Activated CD4-positive, CD25-positive, alpha-beta regulatory T cell treated with anti-CD3 and anti-CD28 coated beads, Interleukin-2, amount 50 U/mL, for 24 hours (primary cell): Measurements from ENCODE around the gene GRID2.
"Not testable (repeated sequence)": the region's sequence is repeated elsewhere in the genome, so short reads cannot be mapped to it uniquely, and the experiment has no call there.

Experiments
- ATAC-seq, 2 donors: fragments of 150-1000 bp; cut with Tn5 transposase; one replicate each; pipeline ENCODE4 v1.10.0; 2021; ENCODE audit warnings: mild to moderate bottlenecking in 1 of 2, moderate library complexity in 1 of 2

Gene GRID2

GRCh38 chr4:92444143-92444843 is 140.5 kb downstream of the GRID2 start:
- not testable (repeated sequence) for ATAC-seq

GRCh38 chr4:92445127-92445526 is 141.4 kb downstream of the GRID2 start:
- no peak for ATAC-seq

- ATAC-seq: no peak
Observed at GRCh38 chr4:92447255-92447905, 143.6 kb downstream of the GRID2 start.

GRCh38 chr4:92448176-92448575 is 144.4 kb downstream of the GRID2 start:
- not testable (repeated sequence) for ATAC-seq

GRCh38 chr4:92450694-92451093 is 146.9 kb downstream of the GRID2 start:
- ATAC-seq: no peak

- no peak for ATAC-seq
Observed at GRCh38 chr4:92451782-92452181, 148.0 kb downstream of the GRID2 start.

GRCh38 chr4:92452383-92452782 is 148.6 kb downstream of the GRID2 start:
- ATAC-seq: not testable (repeated sequence)

- ATAC-seq: no peak
Observed at GRCh38 chr4:92455329-92455839, 151.6 kb downstream of the GRID2 start.

- no peak for ATAC-seq
Observed at GRCh38 chr4:92455951-92456350, 152.2 kb downstream of the GRID2 start.

- no peak for ATAC-seq
Observed at GRCh38 chr4:92461732-92462131, 158.0 kb downstream of the GRID2 start.

GRCh38 chr4:92477298-92477697 is 173.5 kb downstream of the GRID2 start:
- ATAC-seq: no peak

- no peak for ATAC-seq
Observed at GRCh38 chr4:92483341-92483740, 179.6 kb downstream of the GRID2 start.

GRCh38 chr4:92488496-92488895 is 184.7 kb downstream of the GRID2 start:
- ATAC-seq: no peak

- ATAC-seq: no peak
Observed at GRCh38 chr4:92497141-92497540, 193.4 kb downstream of the GRID2 start.

- ATAC-seq: no peak
Observed at GRCh38 chr4:92501456-92501855, 197.7 kb downstream of the GRID2 start.

GRCh38 chr4:92506933-92507332 is 203.2 kb downstream of the GRID2 start:
- no peak for ATAC-seq

GRCh38 chr4:92514627-92515026 is 210.9 kb downstream of the GRID2 start:
- ATAC-seq: no peak

- no peak for ATAC-seq
Observed at GRCh38 chr4:92516450-92516849, 212.7 kb downstream of the GRID2 start.

GRCh38 chr4:92519727-92520126 is 216.0 kb downstream of the GRID2 start:
- ATAC-seq: no peak

- no peak for ATAC-seq
Observed at GRCh38 chr4:92520563-92520962, 216.8 kb downstream of the GRID2 start.

- ATAC-seq: no peak
Observed at GRCh38 chr4:92521941-92522340, 218.2 kb downstream of the GRID2 start.

GRCh38 chr4:92522356-92522755 is 218.6 kb downstream of the GRID2 start:
- no peak for ATAC-seq

GRCh38 chr4:92524131-92524530 is 220.4 kb downstream of the GRID2 start:
- ATAC-seq: no peak

GRCh38 chr4:92528541-92528940 is 224.8 kb downstream of the GRID2 start:
- ATAC-seq: no peak
